Tongue (tissue), 2 donors: ENCODE data around the gene RAD51D. TPM values are rescaled to one million over a fixed set of nuclear protein-coding genes. Genes with fewer than 3 reads are reported as not detected.
"Not testable (repeated sequence)": the region's sequence is repeated elsewhere in the genome, so short reads cannot be mapped to it uniquely, and the experiment has no call there.

Experiments
- DNase-seq: peaks from one replicate; pipeline ENCODE4 v3.0.0-alpha.2; 2015
- total RNA-seq: library from RNA; depleted of rRNA; stranded (reverse); fragments of >200 nt; gene quantifications from one replicate; pipeline ENCODE4 v1.2.3, GENCODE V29; 2014

Gene RAD51D
- 5.2 TPM for total RNA-seq

- DNase-seq: peak; percentile 84
Observed at GRCh38 chr17:35119370-35120165, at the start of gene RAD51D. RAD51D (minus strand) TSS chr17:35119860; CDS start chr17:35119613, 247 bp downstream.

- no peak for DNase-seq
Observed at GRCh38 chr17:35167666-35168065, 48.0 kb upstream of the RAD51D start.

DNA sequence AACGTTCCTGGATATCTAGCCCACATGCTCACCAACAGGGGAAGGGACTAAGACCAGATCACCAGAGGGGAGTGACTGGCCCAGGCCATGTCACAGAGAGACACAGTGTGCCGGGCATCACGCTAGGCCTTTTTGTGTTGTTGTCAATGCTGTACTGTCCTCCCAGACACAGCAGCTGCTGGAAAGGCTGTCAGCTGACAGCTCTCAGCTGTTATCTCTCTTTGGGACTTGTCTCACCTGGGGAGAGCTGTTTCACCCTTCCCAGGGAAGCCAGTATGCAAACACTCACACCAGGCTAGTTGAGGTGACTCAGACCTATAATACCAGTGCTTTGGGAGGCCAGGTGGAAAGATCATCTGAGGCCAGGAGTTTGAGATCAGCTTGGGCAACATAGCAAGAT is 47.4 kb upstream of the RAD51D start:
- DNase-seq: no peak

GRCh38 chr17:35166526-35166925 is 46.9 kb upstream of the RAD51D start:
- no peak for DNase-seq

DNA sequence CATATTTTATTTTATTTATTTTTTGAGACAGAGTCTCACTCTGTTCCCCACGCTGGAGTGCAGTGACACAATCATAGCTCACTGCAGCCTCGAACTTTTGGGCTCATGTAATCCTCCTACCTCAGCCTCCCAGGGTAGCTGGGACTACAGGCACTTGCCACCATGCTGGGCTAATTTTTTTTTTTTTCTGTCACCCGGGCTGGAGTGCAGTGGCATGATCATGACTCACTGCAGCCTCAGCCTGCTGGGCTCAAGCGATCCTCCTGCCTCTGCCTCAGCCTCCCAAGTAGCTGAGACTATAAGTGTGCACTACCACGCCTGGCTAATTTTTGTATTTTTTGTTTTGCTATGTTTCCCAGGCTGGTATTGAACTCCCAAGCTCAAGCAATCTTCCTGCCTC is 45.1 kb upstream of the RAD51D start:
- DNase-seq: no peak

GRCh38 chr17:35163886-35164285 is 44.2 kb upstream of the RAD51D start:
- DNase-seq: no peak

GRCh38 chr17:35162755-35163154 is 43.1 kb upstream of the RAD51D start:
- DNase-seq: no peak

DNA sequence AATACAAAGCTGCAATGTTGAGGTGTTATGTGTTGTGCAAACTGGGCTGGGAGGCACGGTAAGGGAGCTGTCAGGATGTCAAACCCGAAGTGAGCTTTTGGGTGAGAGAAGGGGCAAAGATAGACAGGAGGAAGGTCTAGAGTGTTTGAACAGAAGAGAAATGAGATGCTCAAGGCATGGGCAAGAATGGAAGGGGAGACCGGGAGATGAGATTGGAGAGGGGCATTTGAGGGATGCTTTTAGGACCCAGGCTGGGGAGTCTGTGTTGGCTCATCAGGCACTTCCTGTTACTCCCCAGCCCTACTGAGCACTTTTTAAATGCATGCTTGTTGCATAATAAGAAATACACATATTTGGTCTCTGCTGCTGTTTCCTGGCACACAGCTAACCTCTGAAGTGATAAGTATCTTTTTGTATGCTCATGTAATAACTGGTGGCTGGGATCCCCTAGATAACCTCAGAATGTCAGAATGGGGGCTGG is 41.7 kb upstream of the RAD51D start:
- DNase-seq: no peak

- DNase-seq: no peak
Observed at GRCh38 chr17:35160354-35161201, 40.9 kb upstream of the RAD51D start.

DNA sequence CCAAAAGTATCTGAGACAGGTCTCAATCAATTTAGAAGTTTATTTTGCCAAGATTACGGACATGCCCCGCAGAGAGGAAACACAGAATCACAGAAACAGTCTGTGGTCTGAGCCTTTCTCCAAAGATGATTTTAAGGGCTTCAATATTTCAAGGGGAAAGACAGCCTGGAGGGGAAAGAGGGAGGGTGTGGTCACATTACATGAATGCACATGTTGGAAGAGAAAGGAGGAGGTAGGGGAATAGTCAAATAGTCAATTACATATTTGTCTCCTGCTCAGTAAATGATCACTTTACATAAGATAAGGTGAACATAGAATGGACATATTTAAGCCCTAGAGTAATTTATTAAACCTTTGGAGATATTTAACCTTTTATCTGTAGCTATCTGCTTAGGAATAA is 40.3 kb upstream of the RAD51D start:
- DNase-seq: no peak

- no peak for DNase-seq
Observed at GRCh38 chr17:35155246-35155645, 35.6 kb upstream of the RAD51D start.

DNA sequence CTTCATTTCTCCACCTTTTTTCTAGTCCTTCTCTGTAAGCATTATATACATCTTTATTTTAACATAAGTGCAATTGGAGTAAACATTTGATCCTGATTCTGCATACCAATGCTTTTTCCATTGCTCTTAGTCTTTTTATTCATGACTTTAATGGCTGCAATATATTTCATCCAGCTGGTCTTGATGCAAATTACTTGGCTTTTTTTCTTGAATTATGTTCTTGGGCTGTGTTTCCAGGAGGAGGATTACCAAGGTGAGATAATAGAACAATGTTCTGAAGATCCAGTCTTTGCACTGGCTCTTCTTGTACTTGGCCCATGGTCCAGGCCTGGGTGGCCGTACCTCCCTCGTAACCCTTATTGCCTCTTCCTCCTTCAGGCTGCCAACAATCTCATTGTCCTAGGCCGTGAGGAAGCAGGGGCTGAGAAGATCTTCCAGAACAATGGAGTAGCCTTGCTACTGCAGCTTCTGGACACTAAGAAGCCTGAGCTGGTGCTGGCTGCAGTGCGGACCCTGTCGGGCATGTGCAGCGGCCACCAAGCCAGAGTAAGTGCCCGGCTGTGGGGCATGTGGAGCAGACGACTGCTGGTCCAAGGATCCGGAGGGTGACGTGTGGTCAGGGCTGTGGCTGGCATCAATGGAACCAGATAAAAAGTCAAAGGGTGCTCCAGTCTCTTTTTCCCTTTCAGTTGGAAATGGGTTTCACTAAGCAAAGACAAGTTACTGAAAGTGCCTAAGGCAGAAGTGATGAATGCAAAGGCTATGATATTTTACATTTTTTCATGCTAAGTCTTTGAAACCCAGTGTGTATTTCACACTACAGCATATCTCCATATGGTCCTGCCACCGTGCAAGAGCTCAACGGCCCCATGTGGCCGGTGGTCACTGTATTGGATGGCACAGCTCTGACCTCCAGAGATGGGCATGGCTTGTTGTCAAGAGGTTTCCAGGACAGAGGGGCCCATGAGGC is 34.8 kb upstream of the RAD51D start:
- DNase-seq: no peak

GRCh38 chr17:35152421-35153140 is 32.9 kb upstream of the RAD51D start:
- DNase-seq: no peak

DNA sequence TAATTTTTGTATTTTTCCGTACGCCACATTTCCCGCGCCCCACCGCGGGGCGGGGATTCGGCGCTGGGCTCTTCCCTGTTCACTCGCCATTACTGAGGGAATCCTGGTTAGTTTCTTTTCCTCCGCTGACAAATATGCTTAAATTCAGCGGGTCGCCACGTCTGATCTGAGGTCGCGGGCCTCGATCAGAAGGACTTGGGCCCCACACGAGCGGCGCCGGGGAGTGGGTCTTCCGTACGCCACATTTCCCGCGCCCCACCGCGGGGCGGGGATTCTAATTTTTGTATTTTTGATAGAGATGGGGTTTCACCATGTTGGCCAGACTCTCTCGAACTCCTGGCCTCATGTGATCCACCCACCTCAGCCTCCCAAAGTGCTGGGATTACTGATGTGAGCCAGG is 31.4 kb upstream of the RAD51D start:
- not testable (repeated sequence) for DNase-seq

GRCh38 chr17:35149941-35150340 is 30.3 kb upstream of the RAD51D start:
- no peak for DNase-seq

DNA sequence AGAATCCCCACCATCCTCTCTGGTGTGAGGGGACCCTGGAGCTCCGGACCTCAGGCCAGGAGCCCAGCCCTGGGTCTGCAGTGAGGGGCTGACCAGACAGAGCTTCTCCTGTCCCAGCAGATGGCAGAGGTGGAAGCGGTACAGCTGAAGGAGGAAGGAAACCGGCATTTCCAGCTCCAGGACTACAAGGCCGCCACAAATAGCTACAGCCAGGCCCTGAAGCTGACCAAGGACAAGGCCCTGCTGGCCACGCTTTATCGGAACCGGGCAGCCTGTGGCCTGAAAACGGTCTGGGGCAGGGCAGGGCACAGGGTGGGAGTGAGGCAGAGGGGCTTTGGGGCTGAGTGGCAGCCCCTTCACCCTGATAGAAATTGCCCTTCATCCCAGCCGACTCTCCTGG is 28.5 kb upstream of the RAD51D start:
- DNase-seq: no peak

GRCh38 chr17:35147375-35147905 is 27.8 kb upstream of the RAD51D start, which contains the start of gene UNC45B:
UNC45B (plus strand) TSS chr17:35147817; CDS start chr17:35148264, 447 bp downstream.
- DNase-seq: peak; percentile 83

DNA sequence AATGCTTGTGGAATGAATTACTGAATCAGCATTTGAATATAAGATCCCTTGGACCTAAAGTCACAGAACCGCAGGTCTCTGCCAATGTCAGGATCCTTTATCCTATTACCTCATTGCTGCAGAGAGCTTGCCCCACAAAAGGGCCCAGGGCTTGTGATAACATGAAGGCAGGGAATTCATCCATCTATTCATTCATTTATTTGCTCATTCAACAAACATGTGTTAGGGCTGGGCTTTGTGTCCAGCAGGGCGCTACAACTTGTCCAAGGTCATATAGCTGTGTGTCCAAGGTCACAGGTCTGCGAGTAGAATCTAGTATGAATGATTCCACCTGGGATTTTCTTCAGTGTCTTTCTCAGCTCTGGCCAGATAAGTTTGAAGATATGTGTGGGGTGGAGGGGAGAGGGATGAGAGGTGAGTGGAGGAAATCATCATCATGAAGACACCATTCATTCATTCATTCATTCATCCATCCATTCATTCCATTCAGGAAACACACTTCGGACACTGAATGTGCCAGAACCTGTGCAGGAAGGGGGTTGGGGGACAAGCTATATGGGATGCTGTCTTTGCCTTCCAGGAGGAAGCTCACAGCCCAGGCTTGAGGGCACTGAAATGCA is 26.7 kb upstream of the RAD51D start:
- no peak for DNase-seq

- no peak for DNase-seq
Observed at GRCh38 chr17:35144840-35145239, 25.2 kb upstream of the RAD51D start.

DNA sequence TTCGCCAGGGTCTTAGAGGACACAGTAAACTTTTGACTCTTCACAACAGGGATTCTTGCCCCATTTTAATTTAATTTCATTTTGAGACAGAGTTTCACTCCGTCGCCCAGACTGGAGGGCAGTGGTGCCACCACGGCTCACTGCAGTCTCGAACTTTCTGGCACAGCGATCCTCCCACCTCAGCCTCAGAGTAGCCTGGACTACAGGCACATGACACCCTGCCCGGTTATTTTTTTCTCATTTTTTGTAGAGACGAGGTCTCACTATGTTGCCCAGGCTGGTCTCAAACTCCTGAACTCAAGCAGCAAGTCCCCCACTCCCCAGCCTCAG is 22.8 kb upstream of the RAD51D start:
- DNase-seq: no peak
